ENCODE data around the gene LZTS2.

DNA sequence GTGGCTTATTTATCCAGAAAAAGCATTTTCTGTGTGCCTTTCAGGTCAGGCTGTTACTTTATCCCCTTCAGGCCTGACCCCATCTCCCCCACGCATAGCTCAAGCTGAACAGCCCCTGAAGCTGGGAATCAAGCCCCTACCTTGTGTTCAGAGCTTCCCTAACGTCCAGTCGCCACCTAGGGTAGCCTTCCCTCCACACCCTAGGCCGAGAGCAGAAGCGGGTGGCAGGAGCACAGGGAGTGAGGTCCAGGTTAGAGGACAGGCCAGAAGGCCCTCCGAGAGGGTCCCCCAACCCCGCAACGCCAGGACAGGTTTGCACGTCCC, 30.8 kb upstream of the LZTS2 start:
- no peak for TF ChIP-seq EZH2phosphoT487 (IDR thresholded peaks at IDR 0.05; ENCODE audit: borderline replicate concordance, low read length)
- TF ChIP-seq CTCF (conservative IDR thresholded peaks at IDR 0.05; ENCODE audit: low read depth, low read length): no peak

Measured in PC-3 (cell line).